WTC11 (cell line): ENCODE data around the gene RAG2. TPM values are rescaled to one million over a fixed set of nuclear protein-coding genes. Genes with fewer than 3 reads are reported as not detected.

Experiments
- ATAC-seq: fragments of 200-7000 bp; cut with Tn5 transposase; 2 replicates; pipeline ENCODE4 v1.10.0; 2021; ENCODE audit warnings: mild to moderate bottlenecking, moderate library complexity
- CTCF ChIA-PET: fragments of 300-600 bp; sonication (Branson Sonifier 250); formaldehyde crosslinking; loops from one replicate; lab custom pipeline; 2021; ENCODE audit warnings: antibody characterized with exemption; lab: Charles Lee
- POLR2A ChIA-PET: fragments of 350-600 bp; sonication (Branson Sonifier 250); formaldehyde crosslinking; loops from one replicate; lab custom pipeline; 2021; ENCODE audit warnings: antibody characterized with exemption; lab: Charles Lee
- DNase-seq: peaks from one replicate; pipeline ENCODE4 v3.0.0; 2021; ENCODE audit warnings: low spot score
- H3K27ac Mint-ChIP-seq: 2 replicates; pipeline ENCODE4 v1.8.0; 2021; ENCODE audit warnings: mixed read lengths
- H3K27me3 Mint-ChIP-seq: 2 replicates; pipeline ENCODE4 v1.8.0; 2021; ENCODE audit warnings: low read depth, mild to moderate bottlenecking, moderate library complexity, mixed read lengths
- H3K36me3 Mint-ChIP-seq: 2 replicates; pipeline ENCODE4 v1.8.0; 2021; ENCODE audit warnings: mixed read lengths
- H3K4me1 Mint-ChIP-seq: 2 replicates; pipeline ENCODE4 v1.8.0; 2022; ENCODE audit warnings: mixed read lengths
- H3K4me3 Mint-ChIP-seq: 2 replicates; pipeline ENCODE4 v1.8.0; 2021; ENCODE audit warnings: mild to moderate bottlenecking, moderate library complexity, mixed read lengths
- H3K9me3 Mint-ChIP-seq: 2 replicates; pipeline ENCODE4 v1.8.0; 2021; ENCODE audit warnings: mixed read lengths
- E2F5 ChIP-seq: sonication (generic); formaldehyde crosslinking; IDR thresholded peaks from 2 replicates; pipeline ENCODE4 v1.8.1; 2022; ENCODE audit warnings: mild to moderate bottlenecking, moderate library complexity, missing genetic modification reagents
- FOXJ3 ChIP-seq: sonication (generic); formaldehyde crosslinking; IDR thresholded peaks from 2 replicates; pipeline ENCODE4 v1.9.0; 2021; ENCODE audit warnings: missing genetic modification reagents, mild to moderate bottlenecking, borderline replicate concordance
- IRF1 ChIP-seq: sonication (generic); formaldehyde crosslinking; IDR thresholded peaks from 2 replicates; pipeline ENCODE4 v1.8.0; 2023; ENCODE audit warnings: missing genetic modification reagents
- JAZF1 ChIP-seq: fragments of 250-450 bp; sonication (Bioruptor Pico); IDR thresholded peaks from 2 replicates; pipeline ENCODE4 v1.9.0; 2021; ENCODE audit warnings: moderate library complexity, mild to moderate bottlenecking, inconsistent platforms
- JUN ChIP-seq: sonication (generic); formaldehyde crosslinking; IDR thresholded peaks from 2 replicates; pipeline ENCODE4 v1.8.0; 2023; ENCODE audit warnings: mild to moderate bottlenecking, missing genetic modification reagents
- NFE2L1 ChIP-seq: sonication (generic); formaldehyde crosslinking; IDR thresholded peaks from 2 replicates; pipeline ENCODE4 v1.8.1; 2023; ENCODE audit warnings: missing genetic modification reagents
- NR2C2 ChIP-seq: sonication (generic); formaldehyde crosslinking; IDR thresholded peaks from 2 replicates; pipeline ENCODE4 v1.8.0; 2022; ENCODE audit warnings: mild to moderate bottlenecking, missing genetic modification reagents
- RELA ChIP-seq: sonication (generic); formaldehyde crosslinking; IDR thresholded peaks from 2 replicates; pipeline ENCODE4 v1.8.1; 2022; ENCODE audit warnings: missing genetic modification reagents, mild to moderate bottlenecking, borderline replicate concordance
- SMAD4 ChIP-seq: sonication (generic); formaldehyde crosslinking; IDR thresholded peaks from 2 replicates; pipeline ENCODE4 v1.8.0; 2022; ENCODE audit warnings: mild to moderate bottlenecking, missing genetic modification reagents
- ZBTB21 ChIP-seq: sonication (generic); formaldehyde crosslinking; IDR thresholded peaks from 2 replicates; pipeline ENCODE4 v1.8.1; 2023; ENCODE audit warnings: mild to moderate bottlenecking, missing genetic modification reagents, borderline replicate concordance
- ZNF281 ChIP-seq: sonication (generic); formaldehyde crosslinking; IDR thresholded peaks from 2 replicates; pipeline ENCODE4 v1.8.0; 2023; ENCODE audit warnings: mild to moderate bottlenecking, missing genetic modification reagents
- ZNF317 ChIP-seq: sonication (generic); formaldehyde crosslinking; IDR thresholded peaks from 2 replicates; pipeline ENCODE4 v1.8.1; 2023; ENCODE audit warnings: low read depth, mild to moderate bottlenecking, moderate library complexity, missing genetic modification reagents, borderline replicate concordance
- ZNF396 ChIP-seq: fragments of 250-450 bp; sonication (Bioruptor Pico); IDR thresholded peaks from 2 replicates; pipeline ENCODE4 v1.8.0; 2021; ENCODE audit warnings: mild to moderate bottlenecking, moderate library complexity, borderline replicate concordance
- ZNF423 ChIP-seq: fragments of 250-450 bp; sonication (Bioruptor Pico); IDR thresholded peaks from 2 replicates; pipeline ENCODE4 v2.1.2; 2022; ENCODE audit warnings: mild to moderate bottlenecking, moderate library complexity
- total RNA-seq: library from RNA; stranded (reverse); gene quantifications from 3 replicates; pipeline ENCODE4 v1.2.3, GENCODE V29; 2021
- TF ChIP-seq, protein P1 (sequence below): fragments of 250-450 bp; sonication (Bioruptor Pico); IDR thresholded peaks from 2 replicates; pipeline ENCODE4 v1.9.0; 2021; ENCODE audit warnings: mild to moderate bottlenecking, borderline replicate concordance
- TF ChIP-seq, protein P2 (sequence below): sonication (generic); formaldehyde crosslinking; conservative IDR thresholded peaks from 2 replicates; pipeline ENCODE4 v1.8.1; 2023; ENCODE audit warnings: mild to moderate bottlenecking, low read depth, missing genetic modification reagents, moderate library complexity

RAG2 gene
- total RNA-seq, 1 experiment from 2014 or later: not detected

DNA sequence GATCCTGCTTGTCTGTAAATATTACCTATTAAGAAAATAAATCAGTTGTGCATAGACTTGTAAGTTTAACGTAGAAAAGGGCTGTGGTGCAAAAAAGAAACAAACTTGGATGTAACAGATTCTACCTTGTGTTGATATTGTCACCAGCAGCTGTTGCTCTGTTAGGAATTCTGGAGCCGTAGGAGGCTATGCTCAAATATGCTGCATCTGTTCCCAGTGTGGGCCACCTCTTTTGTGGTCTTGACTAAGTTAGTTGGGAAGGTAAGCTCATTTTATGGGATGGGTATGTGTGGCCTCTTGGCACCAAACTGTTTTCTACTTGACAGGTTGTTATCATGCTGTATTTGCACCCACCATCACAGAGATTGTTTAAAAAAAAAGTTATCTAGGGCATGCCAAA is 29.4 kb upstream of the RAG2 start:
- Mint-ChIP-seq H3K9me3 (peaks cover 88% of the 10 kb centered on the region), H3K36me3 (peaks cover 70% of the 10 kb centered on the region), H3K27ac (no peak overlapping the region), H3K4me3 (no peak overlapping the region), H3K27me3 (peaks cover 17% of the 10 kb centered on the region), H3K4me1 (no peaks in the 10 kb centered on the region)
- ATAC-seq (no peak), DNase-seq (no peak)
- TF ChIP-seq RELA (CRISPR knock-in tag): no peak
- TF ChIP-seq NFE2L1 (CRISPR knock-in tag): no peak
- no peak for TF ChIP-seq SMAD4 (CRISPR knock-in tag)
- no peak for TF ChIP-seq ZNF423 (CRISPR knock-in tag)
- no peak for TF ChIP-seq ZBTB21
- no peak for TF ChIP-seq ZNF396 (CRISPR knock-in tag)
- no peak for TF ChIP-seq ZNF317
- TF ChIP-seq FOXJ3 (CRISPR knock-in tag): no peak
- TF ChIP-seq JAZF1: no peak
- no peak for TF ChIP-seq JUN
- no peak for TF ChIP-seq NR2C2 (CRISPR knock-in tag)
- TF ChIP-seq, protein P1, sequence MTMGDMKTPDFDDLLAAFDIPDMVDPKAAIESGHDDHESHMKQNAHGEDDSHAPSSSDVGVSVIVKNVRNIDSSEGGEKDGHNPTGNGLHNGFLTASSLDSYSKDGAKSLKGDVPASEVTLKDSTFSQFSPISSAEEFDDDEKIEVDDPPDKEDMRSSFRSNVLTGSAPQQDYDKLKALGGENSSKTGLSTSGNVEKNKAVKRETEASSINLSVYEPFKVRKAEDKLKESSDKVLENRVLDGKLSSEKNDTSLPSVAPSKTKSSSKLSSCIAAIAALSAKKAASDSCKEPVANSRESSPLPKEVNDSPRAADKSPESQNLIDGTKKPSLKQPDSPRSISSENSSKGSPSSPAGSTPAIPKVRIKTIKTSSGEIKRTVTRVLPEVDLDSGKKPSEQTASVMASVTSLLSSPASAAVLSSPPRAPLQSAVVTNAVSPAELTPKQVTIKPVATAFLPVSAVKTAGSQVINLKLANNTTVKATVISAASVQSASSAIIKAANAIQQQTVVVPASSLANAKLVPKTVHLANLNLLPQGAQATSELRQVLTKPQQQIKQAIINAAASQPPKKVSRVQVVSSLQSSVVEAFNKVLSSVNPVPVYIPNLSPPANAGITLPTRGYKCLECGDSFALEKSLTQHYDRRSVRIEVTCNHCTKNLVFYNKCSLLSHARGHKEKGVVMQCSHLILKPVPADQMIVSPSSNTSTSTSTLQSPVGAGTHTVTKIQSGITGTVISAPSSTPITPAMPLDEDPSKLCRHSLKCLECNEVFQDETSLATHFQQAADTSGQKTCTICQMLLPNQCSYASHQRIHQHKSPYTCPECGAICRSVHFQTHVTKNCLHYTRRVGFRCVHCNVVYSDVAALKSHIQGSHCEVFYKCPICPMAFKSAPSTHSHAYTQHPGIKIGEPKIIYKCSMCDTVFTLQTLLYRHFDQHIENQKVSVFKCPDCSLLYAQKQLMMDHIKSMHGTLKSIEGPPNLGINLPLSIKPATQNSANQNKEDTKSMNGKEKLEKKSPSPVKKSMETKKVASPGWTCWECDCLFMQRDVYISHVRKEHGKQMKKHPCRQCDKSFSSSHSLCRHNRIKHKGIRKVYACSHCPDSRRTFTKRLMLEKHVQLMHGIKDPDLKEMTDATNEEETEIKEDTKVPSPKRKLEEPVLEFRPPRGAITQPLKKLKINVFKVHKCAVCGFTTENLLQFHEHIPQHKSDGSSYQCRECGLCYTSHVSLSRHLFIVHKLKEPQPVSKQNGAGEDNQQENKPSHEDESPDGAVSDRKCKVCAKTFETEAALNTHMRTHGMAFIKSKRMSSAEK (CRISPR knock-in tag): no peak
- TF ChIP-seq E2F5 (CRISPR knock-in tag): no peak
- no peak for TF ChIP-seq ZNF281 (CRISPR knock-in tag)
- TF ChIP-seq, protein P2, sequence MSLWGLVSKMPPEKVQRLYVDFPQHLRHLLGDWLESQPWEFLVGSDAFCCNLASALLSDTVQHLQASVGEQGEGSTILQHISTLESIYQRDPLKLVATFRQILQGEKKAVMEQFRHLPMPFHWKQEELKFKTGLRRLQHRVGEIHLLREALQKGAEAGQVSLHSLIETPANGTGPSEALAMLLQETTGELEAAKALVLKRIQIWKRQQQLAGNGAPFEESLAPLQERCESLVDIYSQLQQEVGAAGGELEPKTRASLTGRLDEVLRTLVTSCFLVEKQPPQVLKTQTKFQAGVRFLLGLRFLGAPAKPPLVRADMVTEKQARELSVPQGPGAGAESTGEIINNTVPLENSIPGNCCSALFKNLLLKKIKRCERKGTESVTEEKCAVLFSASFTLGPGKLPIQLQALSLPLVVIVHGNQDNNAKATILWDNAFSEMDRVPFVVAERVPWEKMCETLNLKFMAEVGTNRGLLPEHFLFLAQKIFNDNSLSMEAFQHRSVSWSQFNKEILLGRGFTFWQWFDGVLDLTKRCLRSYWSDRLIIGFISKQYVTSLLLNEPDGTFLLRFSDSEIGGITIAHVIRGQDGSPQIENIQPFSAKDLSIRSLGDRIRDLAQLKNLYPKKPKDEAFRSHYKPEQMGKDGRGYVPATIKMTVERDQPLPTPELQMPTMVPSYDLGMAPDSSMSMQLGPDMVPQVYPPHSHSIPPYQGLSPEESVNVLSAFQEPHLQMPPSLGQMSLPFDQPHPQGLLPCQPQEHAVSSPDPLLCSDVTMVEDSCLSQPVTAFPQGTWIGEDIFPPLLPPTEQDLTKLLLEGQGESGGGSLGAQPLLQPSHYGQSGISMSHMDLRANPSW (CRISPR knock-in tag): no peak
- ChIA-PET CTCF (no interaction called here), POLR2A (no interaction called here)

DNA sequence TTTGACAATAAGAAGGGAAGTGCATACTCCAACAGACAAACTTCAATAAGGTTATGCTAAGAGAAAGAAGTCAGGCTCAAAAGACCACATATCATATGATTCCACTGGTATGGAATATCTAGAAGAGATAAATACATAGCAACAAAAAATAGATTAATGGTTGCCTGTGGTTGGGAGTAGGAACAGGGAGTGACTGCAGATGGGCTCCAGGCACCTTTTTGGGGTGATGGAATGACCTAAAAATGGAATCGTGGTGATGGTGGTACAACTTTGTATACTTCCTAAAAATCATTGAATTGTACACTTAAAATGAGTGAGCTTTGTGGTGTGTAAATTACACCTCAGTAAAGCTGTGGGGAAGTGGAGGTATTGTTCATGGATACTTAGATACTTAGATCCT is 29.0 kb upstream of the RAG2 start:
- ChIA-PET CTCF (no interaction called here), POLR2A (no interaction called here)
- TF ChIP-seq IRF1 (CRISPR knock-in tag) (no peak), FOXJ3 (CRISPR knock-in tag) (no peak)
- DNase-seq: no peak
- peaks cover 89% of the 10 kb centered on the region for H3K9me3 Mint-ChIP-seq
- H3K36me3 Mint-ChIP-seq: peaks cover 68% of the 10 kb centered on the region
- peaks cover 17% of the 10 kb centered on the region for H3K27me3 Mint-ChIP-seq
- H3K4me1 Mint-ChIP-seq: no peaks in the 10 kb centered on the region
- H3K4me3 Mint-ChIP-seq: no peak overlapping the region
- ATAC-seq: no peak
- no peak overlapping the region for H3K27ac Mint-ChIP-seq
